Measurements from ENCODE around the gene KLHL7. TPM values are rescaled to one million over a fixed set of nuclear protein-coding genes. Genes with fewer than 3 reads are reported as not detected.
"Not testable (repeated sequence)": the region's sequence is repeated elsewhere in the genome, so short reads cannot be mapped to it uniquely, and the experiment has no call there.

Gene KLHL7
- polyA plus RNA-seq, 1 donor = 28.6 TPM

- WGBS (ENCODE audit: insufficient coverage, low lambda C conversion rate) = 100% methylated on average over 2 of the region's 4 CpGs
- H3K36me3 ChIP-seq (ENCODE audit: control insufficient read depth, insufficient read depth, low read length); H3K27me3 ChIP-seq (ENCODE audit: control insufficient read depth, insufficient read depth, low read length); H3K27ac ChIP-seq (ENCODE audit: low read length); H3K4me1 ChIP-seq (ENCODE audit: control insufficient read depth, insufficient read depth, low read length); H3K9me3 ChIP-seq (ENCODE audit: control insufficient read depth, low read depth, low read length); H3K4me3 ChIP-seq (ENCODE audit: low read length); DNase-seq: not testable (repeated sequence)
These were observed 118.8 kb downstream of the KLHL7 start for GRCh38 chr7:23224364-23224763.

DNA sequence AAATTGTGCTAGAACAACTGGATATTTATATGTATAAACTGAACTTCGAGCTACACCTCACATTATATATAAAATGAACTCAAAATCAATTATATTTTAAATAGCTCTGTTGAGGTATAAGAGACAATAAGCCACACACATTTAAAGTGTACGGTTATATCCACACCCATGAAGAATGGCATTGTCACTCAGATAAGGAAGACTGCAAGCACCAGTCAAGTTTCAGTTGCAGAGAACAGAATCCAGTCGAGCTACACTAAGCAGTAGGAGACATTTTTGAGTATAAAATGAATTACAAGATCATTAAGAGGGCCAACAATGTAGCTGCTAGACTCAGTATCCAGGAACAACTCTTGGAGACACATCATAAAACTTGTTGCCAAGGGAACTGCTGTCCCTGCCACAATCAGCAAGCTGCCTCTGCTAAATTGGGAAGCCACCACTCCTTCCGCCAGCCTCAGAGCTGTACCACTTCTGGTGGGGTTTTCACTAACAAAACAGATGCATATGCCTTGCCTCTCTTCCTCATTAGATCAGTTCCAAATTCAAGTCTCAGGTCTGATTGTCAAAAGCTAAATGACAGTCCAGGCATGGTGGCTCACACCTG, 121.4 kb downstream of the KLHL7 start:
- peaks cover 2% of the 10 kb centered on the region for H3K27me3 ChIP-seq (ENCODE audit: control insufficient read depth, insufficient read depth, low read length)
- no peaks in the 10 kb centered on the region for H3K36me3 ChIP-seq (ENCODE audit: control insufficient read depth, insufficient read depth, low read length)
- no peaks in the 10 kb centered on the region for H3K4me1 ChIP-seq (ENCODE audit: control insufficient read depth, insufficient read depth, low read length)
- H3K9me3 ChIP-seq (ENCODE audit: control insufficient read depth, low read depth, low read length) = peaks cover 3% of the 10 kb centered on the region
- DNase-seq = no peak
- no peak overlapping the region for H3K4me3 ChIP-seq (ENCODE audit: low read length)
- H3K27ac ChIP-seq (ENCODE audit: low read length) = no peak overlapping the region
- WGBS (ENCODE audit: insufficient coverage, low lambda C conversion rate) = no CpG with 5 or more reads among the region's 4 CpGs

Other genes starting within 250 kb of the KLHL7 start
- 39.0 TPM for gene HYCC1, start 91.7 kb upstream of the KLHL7 start, polyA plus RNA-seq
- gene NUP42, start 76.3 kb downstream of the KLHL7 start, polyA plus RNA-seq = 57.9 TPM
- 6.0 TPM for gene GPNMB, start 141.0 kb downstream of the KLHL7 start, polyA plus RNA-seq
- gene MALSU1, start 193.6 kb downstream of the KLHL7 start, polyA plus RNA-seq = 40.0 TPM